H1 (cell line): ENCODE results near the gene ZNF831. TPM values are rescaled to one million over a fixed set of nuclear protein-coding genes. Genes with fewer than 3 reads are reported as not detected.

ENCODE experiments used
- CHD7 ChIP-seq: fragments of 300-600 bp; sonication (generic); IDR thresholded peaks from 2 replicates; pipeline ENCODE4 v1.7.1; 2012; ENCODE audit warnings: low read length, moderate library complexity, mild to moderate bottlenecking, inconsistent platforms; ENCODE audit not compliant: insufficient replicate concordance
- polyA plus RNA-seq, 7 experiments: library from polyadenylated mRNA; depleted of rRNA in 3 of 7; stranded (reverse) in 5 of 7; unstranded in 2 of 7; fragments of >200 nt in 5 of 7; fragments of 200-250 nt in 2 of 7; gene quantifications; 1 replicate in 5 of 7; 2 replicates in 1 of 7; 4 replicates in 1 of 7; pipeline versions ENCODE4 v1.2.1 to v1.2.3, GENCODE V29; 2011 to 2013; ENCODE audit warnings: missing spikeins in 2 of 7, mixed read lengths in 2 of 7
- total RNA-seq: library from RNA; stranded (reverse); fragmentation: NEBNext Ultra II Directional; extraction: Animal tissue kit (Norgen Biotek cat#: 25700); gene quantifications from 2 replicates; pipeline ENCODE4 v1.2.1, GENCODE V29; 2021

The ZNF831 gene
- total and polyA plus RNA-seq, 2 of the 8 experiments (the other 6 are each of a cell fraction or from before 2014, with no cell fraction given), result not detected

- TF ChIP-seq CHD7, result no peak
Observed at GRCh38 chr20:59123678-59124255, 39.9 kb upstream of the ZNF831 start (continued).
